GM18858 (cell line): Measurements from ENCODE around the gene DIDO1.

Source experiments
- ATAC-seq: cut with Tn5 transposase; IDR thresholded peaks from one replicate; pipeline ENCODE4 v1.9.1; 2021; ENCODE audit not compliant: unreplicated experiment

DIDO1 gene

DNA sequence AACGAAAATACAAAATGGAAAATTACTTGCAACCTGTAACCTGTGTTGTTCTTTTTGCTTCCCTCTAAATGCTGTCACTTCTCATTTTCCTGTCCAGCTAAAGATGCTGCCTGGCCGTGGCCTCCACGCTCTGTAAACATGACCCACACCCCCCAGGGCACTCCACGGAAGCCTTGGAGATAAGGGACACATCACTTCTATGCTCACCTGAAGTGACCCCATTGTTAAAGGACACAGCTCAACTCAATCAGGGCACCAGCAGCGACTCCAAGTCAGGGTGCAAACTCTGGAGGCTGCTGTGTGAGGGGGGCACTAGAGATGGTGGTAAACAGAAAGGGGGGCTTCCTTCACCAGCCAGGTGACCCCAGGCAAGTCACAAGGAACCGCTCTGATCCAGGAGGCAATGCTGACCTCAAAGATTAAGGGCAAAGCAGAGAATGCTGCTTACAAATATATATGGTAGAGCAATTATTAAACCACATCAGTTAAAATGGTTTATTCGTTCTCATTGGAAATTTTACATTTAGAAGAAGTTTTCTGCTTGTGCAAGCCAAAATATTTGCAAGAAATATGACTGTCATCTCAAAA, 13.2 kb downstream of the DIDO1 start:
- no peak for ATAC-seq

DNA sequence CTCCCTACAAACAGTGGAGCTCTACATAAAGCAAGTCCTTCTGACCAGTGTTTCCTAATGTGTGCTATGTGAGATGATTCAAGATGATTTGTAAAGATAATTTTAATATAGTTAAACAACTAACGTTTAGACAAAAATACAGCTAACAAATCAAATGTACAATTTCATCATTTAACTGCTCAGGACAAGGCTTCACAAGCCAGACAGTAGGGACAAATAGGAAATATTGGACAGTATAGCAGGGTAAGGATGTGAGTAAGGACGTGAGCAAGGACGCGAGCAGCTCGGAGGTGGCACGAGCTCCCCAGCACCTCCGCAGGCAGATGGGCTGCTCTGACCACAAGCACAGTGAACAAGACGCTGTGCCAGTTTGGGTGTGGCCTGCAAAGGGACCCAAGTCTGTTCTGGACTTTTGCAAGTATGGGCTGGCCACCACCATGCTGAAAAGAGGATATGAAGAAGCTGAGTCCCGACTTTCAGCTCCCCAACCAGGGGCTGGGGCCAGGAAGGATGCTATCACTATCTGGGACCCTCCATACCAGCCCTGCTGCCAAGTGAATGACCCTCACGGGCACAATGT, 14.5 kb downstream of the DIDO1 start:
- no peak for ATAC-seq

DNA sequence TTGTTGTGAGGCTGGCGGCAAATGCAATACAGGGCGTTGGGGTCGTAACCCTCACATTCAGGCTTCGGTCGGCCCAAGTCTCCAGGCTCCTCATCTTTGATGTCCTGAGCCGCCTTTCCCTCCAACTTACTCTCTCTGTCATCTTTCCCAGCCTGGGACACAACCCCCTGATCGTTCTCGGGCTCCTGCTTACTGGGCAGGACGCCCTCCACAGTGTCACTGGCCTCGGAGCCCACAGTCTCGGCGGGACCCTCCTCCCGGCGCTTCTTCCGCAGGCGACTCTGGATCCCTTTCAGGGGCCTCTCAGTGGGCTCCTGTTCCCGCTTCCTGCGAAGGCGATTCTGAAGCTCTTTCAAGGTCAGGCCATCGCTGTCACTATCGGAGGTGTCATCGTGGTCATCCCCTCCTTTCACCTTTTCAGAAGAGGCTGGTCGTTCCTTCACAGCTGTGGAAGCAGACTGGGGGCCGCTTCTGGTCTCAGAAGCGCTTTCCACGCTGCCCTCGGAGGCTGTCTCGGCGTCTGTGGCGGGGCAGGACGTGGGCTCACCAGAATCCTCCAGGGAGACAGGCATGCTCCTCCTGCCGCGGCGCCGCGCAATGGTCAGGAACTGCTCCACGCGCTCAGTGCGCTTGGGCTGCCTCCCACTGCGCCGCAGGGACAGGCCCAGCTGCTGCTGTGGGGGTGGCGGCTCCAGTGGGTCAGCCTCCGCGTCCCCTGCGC, 15.4 kb downstream of the DIDO1 start:
- no peak for ATAC-seq

DNA sequence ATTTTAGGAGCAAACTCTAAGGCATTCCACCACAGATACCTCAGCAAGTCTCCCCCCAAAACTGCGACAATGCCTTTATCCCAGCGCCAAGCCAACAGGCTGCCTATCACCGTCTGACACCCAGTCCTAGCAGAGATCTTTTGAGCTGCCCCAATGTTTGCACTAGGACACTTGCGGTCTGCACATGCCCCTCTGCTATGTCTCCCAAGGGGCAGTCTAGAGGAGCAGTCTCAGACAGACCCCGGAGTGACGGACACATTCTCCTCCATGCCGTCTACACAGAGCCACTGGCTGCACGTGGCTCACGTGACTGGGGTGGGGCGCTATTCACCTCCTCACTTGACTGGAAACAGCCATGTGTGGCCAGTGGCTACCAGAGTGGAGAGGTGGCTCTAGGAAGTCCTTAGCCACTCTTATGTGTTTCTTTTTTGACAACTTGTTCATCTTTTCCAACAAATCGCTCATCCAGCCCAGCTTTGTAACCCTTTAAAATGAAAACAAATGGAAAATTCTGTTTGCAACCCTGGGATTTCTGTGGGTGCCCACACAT, 16.0 kb downstream of the DIDO1 start:
- ATAC-seq = no peak

DNA sequence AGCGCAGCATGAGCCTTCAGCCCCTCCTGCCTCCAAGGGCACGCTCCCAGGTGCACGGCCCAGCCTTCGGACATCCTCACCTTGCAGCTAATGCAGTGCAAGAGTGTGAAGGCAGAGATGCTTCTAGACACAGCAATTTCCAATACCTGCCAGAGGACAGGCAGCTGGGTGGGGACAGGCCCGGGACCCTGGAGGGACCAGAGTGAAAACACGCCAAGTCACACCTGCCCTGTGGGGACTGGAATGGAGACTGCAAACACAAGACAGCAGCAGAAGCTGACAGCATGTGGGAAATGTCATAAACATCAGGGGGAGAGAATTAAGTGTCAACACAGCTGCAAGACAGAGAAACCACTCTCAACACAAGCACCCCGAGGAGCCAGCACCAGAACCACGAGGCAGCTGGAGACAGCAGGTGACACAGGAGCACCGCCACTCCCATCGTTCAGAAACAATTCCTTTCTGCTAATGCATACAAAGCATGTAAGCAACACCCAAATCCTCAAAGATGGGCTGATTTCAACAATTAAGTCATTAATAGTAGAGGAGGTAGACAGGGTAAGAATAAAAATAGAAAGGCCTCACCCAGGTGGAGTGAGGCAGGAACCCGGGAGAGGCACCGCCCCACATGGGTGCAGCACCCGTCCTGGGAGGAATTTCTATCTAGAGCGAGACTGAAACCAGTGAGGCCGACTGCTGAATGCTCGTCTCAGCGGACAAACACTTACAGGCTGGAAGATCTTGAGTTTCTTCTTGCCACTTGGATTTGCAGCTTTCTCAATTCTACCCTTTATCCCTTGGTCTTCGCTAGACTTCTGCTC, 17.1 kb downstream of the DIDO1 start:
- ATAC-seq = no peak

DNA sequence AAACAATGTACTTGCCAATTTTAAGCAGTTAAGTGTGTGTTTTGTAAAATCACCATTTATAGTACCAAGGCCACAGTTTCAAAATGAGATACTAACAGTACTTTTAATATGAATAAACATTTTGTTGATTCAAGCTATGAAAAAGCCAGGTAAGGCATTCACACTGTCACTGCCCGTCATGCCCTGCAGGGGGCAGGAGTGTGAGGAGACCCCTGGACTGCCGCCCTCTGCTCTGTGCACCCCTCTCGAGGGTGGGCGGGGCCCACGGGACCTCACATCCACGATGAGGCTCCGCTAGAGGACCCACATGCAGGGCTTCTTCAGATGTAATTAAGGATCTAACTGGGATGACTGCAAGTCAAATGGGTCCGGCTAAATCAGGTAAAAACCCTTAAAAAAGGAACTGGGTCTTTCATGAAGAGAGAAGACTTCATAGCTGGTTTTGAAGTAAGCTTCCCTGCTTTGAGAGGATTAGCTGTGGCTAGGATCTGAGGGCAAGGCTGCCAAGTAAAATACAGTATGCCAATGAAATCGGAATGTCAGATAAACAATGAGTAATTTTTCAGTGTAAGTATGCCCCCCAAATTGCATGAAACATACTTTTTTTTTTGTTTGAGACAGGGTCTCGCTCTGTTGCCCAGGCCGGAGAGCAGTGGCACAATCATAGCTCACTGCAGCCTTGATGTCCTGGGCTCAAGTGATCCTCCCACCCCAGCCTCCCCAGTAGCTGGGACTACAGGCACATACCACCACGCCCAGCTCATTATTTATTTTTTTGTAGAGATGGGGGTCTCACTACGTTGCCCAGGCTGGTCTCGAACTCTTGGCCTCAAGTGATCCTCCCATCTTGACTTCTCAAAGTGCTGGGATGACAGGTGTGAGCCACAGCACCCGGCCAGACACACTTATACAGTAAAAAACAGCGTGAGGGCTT, 18.7 kb downstream of the DIDO1 start:
- no peak for ATAC-seq

DNA sequence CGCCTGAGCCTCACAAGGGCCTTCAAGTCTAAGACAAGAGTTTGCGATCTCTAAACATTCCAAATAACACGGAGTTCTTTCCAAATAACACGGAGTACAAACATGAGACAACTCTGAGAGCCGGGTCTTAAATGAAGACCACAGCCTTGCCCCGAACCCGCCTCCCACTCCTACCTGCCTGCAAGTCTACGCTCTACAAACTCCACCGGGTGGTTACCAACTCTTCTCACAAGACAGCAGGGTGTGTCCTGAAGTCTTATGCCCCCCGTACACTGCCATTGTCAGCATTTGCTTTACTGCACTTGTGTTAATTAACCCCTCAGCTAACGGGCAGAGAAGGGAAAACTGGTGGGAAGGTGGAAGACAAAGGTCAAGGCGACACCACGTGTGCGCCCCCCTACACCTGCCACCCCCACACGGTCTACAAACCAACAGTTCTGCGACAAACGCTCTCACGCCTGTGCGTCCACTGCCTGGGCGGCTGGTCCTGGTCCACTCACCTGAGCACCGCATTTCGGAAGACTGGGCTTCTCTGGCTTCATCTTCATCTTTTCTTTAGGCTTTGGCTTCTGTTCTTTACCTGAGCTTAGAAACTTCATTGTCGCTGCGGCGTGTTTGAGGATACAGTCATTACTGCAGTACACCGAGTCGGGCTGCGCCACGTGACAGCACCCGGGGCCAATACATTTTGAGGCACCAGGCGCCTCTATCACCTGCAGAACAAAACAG, 19.5 kb downstream of the DIDO1 start:
- ATAC-seq = no peak

DNA sequence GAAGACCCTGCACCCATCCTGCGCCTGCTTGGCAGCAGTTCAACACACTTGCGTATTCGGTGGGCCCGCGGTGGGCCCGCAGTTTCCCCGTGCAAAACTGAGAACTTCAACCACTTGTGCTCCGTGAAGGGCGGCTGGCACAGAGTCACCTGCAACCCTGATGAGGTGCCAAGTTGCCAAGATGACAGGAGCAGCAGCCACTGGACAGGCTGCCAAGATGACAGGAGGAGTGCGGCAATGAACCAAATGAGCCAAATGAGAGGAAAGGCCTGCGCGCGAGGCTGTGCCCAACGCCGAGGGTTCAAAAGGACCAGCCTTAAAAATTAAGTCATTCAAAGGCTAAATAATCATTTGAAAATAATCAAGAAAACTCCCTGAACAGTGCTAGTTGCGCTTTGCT, 20.1 kb downstream of the DIDO1 start:
- ATAC-seq = no peak

DNA sequence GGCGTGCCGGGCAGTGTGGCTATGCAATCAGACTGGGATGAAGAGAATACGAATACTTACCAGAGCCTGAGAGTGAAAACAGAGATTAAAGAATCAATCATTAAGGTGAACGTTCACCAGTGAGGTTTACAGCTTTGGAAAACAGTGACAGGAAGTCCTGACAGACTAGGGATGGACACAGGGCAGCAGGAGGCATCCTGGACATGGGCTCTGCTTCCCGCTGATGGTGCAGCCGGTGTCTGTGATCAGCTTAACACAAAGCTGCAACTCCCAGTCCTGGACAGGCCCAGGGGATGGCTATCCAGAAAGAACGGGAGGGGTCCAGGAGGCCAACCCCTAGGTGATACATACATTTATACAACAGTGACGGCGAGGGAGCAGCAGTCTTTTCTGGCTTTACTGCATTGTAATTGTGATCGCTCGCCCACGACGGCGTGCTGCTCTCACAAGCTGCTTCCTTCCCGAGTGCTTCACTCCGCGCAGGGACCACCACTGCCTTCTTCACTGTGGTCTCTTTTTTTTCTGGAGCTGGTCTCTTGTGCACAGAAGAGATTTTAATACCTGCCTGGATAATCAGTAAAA, 20.7 kb downstream of the DIDO1 start:
- no peak for ATAC-seq

DNA sequence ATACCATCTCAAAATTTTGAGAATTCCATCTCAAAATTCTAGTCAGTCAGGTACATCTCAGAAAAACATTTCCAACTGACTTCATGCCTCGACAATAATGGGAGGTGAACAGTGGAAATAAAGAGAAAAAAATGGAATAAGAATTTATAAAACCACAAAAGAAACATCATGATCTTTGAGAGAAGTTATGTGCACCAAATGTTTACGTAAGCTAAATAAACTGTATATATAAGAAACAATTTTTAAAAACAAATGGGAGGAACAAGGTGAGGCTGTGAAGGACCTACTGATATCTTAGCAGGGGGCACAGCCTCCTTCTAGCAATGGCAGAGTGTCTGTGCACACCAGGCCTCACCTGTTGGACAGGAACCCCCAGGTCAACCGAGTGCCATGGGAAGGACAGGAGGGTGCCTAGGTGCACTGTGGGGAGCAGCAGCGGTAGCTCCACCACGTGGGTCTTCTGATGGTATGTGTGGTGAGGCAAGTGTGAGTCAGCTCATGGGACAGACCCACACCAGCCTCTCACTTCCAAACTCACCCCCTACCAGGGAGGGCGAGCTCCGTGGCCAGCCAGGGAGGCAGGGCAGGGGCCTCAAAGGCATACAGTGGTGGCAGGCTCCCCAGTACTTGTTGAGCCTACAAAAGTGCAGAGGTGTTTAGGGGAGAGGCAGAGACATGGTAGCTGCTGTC, 23.2 kb downstream of the DIDO1 start:
- no peak for ATAC-seq

DNA sequence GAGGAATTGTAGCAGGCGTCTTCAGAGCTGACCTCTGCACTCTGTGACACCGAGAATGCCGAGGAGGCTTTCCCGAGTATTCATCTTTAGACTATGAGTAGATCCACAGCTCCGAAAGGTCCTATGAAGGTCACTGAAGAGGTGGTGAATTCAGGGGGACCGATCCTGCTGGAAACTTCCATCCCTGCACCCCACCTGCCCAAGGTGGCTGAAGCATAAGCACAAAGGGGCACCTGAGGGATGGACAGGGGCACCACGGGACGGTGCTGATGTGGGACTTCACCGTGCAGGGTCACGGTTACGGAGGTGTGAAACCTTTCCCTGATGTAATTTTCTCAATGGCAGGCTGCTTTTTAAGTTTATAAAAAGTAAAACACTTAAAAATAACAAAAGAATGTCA, 24.4 kb downstream of the DIDO1 start:
- no peak for ATAC-seq

DNA sequence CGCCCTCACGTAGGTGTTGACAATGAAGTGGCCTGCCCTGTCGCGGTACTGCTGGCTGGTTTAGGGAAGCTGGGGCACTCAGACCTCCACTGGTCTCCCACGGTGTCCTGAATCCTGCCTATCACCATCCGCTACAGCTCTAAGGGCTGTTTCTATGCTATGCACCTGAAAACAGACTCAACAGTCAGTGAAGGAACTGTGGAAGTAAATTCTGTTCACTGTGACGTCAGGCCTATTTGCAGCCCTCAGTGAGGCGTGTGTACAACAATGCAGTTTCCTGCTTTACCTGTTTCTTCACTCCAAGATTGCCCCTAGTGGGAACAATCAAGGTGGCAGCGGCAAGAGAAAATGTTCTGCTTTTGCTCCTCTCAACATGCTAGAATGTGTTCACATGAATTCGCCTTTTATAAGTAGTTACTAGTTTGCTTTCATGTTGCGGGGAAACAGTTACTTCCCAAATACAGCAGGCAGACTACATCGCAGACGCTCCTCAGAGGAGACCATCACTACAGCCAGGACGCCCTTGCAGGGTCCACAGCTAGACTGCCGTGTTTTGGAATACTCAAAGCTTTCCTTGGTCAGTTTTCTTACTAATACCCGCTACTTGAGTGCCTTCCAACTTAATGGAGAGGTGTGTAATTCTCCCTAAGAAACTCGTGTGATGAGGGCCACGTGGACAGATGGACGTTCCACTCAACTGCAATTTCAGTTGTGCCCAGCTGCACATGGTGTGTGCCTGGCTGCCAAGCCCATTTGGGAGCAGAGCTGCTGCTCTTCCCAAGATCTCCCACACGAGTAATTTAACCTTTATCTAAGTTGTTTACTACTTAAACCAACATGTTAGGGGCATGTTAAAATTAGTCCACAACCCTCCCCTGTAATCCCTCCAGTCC, 25.4 kb downstream of the DIDO1 start:
- no peak for ATAC-seq

DNA sequence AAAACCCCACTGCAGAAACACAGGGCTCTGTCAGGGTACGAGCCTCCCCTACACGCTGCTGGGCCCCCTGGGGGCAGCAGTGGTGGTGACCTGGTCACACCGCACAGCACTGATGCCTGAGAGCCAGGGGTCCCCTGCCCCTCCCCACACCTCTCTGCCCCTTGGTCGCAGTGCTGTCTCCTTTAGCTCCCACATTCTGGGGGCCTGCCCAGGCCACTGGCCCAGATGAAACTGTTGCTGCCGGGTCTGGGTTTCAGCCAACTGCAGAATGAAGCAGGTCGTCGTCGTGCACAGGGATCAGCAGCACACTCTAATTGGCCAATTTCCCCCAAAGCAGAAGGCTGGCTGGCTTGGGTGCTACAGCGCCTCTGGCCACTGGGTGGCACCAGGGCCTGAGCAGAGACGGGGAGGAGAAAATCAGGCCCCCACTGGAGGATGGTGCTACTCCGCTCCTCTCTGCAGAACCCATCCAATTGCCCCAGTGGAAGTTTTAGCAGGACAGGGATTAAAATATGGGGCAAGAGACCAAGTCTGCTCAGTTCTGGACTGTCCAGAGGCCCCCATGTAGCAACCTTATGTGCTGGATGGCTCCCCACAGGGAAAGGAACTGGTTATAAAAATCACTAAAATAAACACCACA, 26.1 kb downstream of the DIDO1 start:
- ATAC-seq = no peak

DNA sequence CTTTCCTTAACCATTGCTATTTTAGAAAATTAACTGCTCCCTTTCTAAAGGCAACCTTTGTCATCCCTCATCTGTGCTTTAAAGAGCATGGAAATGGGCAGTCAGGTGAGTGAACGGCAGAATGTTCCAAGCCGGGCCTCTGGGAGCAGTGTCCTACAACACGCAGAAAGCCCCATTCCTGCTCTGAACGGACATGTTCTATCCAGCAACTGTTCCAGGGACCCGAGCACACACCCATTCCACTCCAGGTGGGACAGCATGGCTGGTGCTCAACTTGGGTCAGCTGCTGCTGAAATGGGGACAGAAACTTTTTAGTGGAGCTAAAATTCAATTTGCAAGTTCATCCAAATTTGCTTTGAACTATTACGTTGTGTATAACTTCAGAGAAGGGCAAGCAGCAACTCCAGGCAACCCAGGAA, 26.7 kb downstream of the DIDO1 start:
- no peak for ATAC-seq

DNA sequence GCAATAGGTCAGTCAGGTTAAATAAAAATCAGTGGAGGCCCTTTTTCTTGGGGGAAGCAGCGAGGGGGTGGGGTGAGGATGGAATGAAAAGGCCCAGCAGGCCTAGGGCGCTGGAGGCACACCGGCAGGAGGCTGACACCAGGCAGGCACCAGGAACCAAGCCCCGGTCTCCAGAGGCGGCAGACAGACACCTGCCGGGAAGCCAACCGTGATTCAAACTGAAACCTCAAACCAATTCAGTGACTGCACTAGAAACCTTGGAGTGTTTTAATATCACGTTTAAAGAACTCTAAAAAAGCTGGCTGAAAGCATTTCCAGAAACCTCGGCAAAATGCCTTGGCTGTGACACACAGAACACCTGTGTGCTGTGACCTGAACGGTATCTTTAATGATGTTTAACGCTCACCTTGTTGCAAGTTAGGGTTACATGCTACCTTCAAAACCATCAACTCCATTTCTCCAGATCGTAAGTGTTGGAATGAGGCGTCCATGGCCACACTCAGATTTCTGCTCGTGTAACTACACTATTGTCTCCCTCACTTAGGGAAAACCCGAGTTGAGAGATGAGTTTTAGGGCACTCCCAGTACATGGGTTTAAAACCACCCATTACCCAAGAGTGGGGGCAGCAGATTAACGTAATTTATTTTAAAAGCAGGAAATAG, 27.2 kb downstream of the DIDO1 start:
- no peak for ATAC-seq

DNA sequence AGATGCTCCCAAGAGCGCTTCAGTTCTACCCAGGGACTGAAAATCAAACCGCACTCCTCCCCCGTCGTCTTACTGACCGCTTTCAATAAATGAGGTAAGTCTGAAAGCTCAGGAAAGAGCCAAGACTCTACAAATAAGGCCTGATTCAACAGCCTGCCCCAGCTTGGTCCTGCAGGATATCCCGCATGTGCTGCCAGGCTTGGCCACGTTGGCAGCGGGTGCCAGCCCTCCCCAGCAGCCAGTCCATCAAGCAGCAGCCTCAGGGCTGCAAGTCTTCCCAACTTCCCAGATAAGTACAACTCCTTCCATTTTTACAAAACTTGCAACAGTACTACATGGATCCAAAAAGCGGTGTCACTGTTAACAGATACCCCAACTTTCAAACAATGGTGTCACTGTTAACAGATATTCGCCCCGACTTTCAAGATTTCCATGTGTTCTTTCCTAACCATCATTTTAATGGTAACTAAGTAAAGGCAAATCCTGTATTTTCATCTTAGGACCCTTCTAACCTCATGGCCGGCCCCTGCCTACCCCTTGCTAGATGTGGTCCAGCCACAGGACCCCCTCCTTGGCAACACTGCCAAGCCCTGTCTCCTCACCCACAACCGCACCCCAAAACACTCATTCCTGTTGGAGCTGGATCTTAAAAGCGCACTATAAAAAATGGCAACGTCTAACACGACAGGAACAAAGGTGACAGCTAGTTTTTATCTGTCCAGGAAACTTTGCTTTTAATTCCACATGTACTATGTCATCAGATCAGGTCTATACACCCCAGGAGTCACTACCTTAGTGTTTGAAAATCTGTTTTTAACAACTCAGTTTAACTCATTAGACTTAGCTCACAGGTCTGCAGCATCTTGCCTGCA, 28.0 kb downstream of the DIDO1 start:
- ATAC-seq = no peak
